K562 (cell line): ENCODE measurements around the gene CCDC136. TPM values are rescaled to one million over a fixed set of nuclear protein-coding genes. Genes with fewer than 3 reads are reported as not detected.

ENCODE experiments used
- ATF2 ChIP-seq: sonication (generic); formaldehyde crosslinking; IDR thresholded peaks from 2 replicates; pipeline ENCODE4 v1.8.1; 2022; ENCODE audit warnings: missing genetic modification reagents
- BACH1 ChIP-seq: fragments of 200-800 bp; sonication (Bioruptor generic); IDR thresholded peaks from 2 replicates; pipeline ENCODE4 v1.6.1; 2016; ENCODE audit warnings: missing genetic modification characterization, missing compliant biosample characterization
- CXXC5 ChIP-seq: fragments of 250-450 bp; sonication (Bioruptor Pico); IDR thresholded peaks from 2 replicates; pipeline ENCODE4 v1.8.0; 2022; ENCODE audit warnings: inconsistent platforms, mild to moderate bottlenecking, moderate library complexity
- EP400 ChIP-seq: fragments of 450-650 bp; IDR thresholded peaks from 2 replicates; pipeline ENCODE4 v1.6.1; 2017; ENCODE audit warnings: antibody characterized with exemption, mild to moderate bottlenecking, moderate library complexity
- FOS ChIP-seq: IDR thresholded peaks from 3 replicates; pipeline ENCODE4 v1.6.1; 2011; ENCODE audit not compliant: insufficient read length; ENCODE audit errors: extremely low read depth
- HDAC2 ChIP-seq: fragments of 450-650 bp; IDR thresholded peaks from 2 replicates; pipeline ENCODE4 v1.6.1; 2016; ENCODE audit warnings: mild to moderate bottlenecking
- KDM5B ChIP-seq: fragments of 200-600 bp; sonication (generic); IDR thresholded peaks from 2 replicates; pipeline ENCODE4 v1.6.1; 2012; ENCODE audit warnings: low read depth, mild to moderate bottlenecking, moderate library complexity, low read length, control low read depth, inconsistent platforms; ENCODE audit not compliant: insufficient replicate concordance
- NBN ChIP-seq: fragments of 450-650 bp; IDR thresholded peaks from 2 replicates; pipeline ENCODE4 v1.6.1; 2016; ENCODE audit warnings: low read depth, mild to moderate bottlenecking
- NFATC3 ChIP-seq: fragments of 450-650 bp; IDR thresholded peaks from 2 replicates; pipeline ENCODE4 v1.6.1; 2017; ENCODE audit warnings: mild to moderate bottlenecking
- NFXL1 ChIP-seq: fragments of 450-650 bp; formaldehyde crosslinking; IDR thresholded peaks from 2 replicates; pipeline ENCODE4 v1.4.0; 2021; ENCODE audit warnings: mild to moderate bottlenecking
- NR2C1 ChIP-seq, 2 experiments: fragments of 450-650 bp; IDR thresholded peaks; 2 replicates each; pipeline ENCODE4 v1.6.1; 2017; ENCODE audit warnings: mild to moderate bottlenecking in 2 of 2, antibody characterized with exemption in 1 of 2, inconsistent platforms in 1 of 2, missing compliant biosample characterization in 1 of 2, missing genetic modification characterization in 1 of 2
- RBBP5 ChIP-seq: fragments of 200-600 bp; sonication (generic); IDR thresholded peaks from 2 replicates; pipeline ENCODE4 v1.6.1; 2012; ENCODE audit warnings: borderline replicate concordance, mild to moderate bottlenecking, low read length, control low read depth, inconsistent platforms; ENCODE audit not compliant: insufficient read depth, poor library complexity, severe bottlenecking
- RBM39 ChIP-seq: fragments of 200-400 bp; formaldehyde crosslinking; optimal IDR thresholded peaks from 2 replicates; pipeline ENCODE3; 2018; ENCODE audit warnings: low read depth, low read length
- RFX1 ChIP-seq: fragments of 450-650 bp; IDR thresholded peaks from 2 replicates; pipeline ENCODE4 v1.6.1; 2016; ENCODE audit warnings: mild to moderate bottlenecking, moderate library complexity
- SIN3B ChIP-seq: fragments of 450-650 bp; IDR thresholded peaks from 2 replicates; pipeline ENCODE4 v1.6.1; 2017; ENCODE audit warnings: low read depth, mild to moderate bottlenecking, moderate library complexity
- SMARCA4 ChIP-seq: fragments of 450-650 bp; IDR thresholded peaks from 2 replicates; pipeline ENCODE4 v1.6.1; 2016
- SPI1 ChIP-seq: IDR thresholded peaks from 2 replicates; pipeline ENCODE4 v1.6.1; 2011; ENCODE audit warnings: low read depth, low read length, control low read depth, borderline replicate concordance
- TRIM24 ChIP-seq, 2 experiments: fragments of 450-650 bp; IDR thresholded peaks; 2 replicates each; pipeline ENCODE4 v1.6.1; 2016
- TRIM28 ChIP-seq: fragments of 450-650 bp; IDR thresholded peaks from 2 replicates; pipeline ENCODE4 v1.6.1; 2017
- ZNF263 ChIP-seq: sonication (generic); formaldehyde crosslinking; IDR thresholded peaks from 2 replicates; pipeline ENCODE4 v1.8.0; 2022; ENCODE audit warnings: mild to moderate bottlenecking, missing genetic modification reagents, borderline replicate concordance
- ZNF384 ChIP-seq: IDR thresholded peaks from 2 replicates; pipeline ENCODE4 v1.6.1; 2012; ENCODE audit warnings: low read depth, low read length, improper control_type of control experiment
- ZNF589 ChIP-seq: fragments of 200-800 bp; sonication (Bioruptor generic); IDR thresholded peaks from 2 replicates; pipeline ENCODE4 v1.6.1; 2016; ENCODE audit warnings: low read depth, missing genetic modification characterization, missing compliant biosample characterization
- polyA plus RNA-seq, 8 experiments: library from polyadenylated mRNA; depleted of rRNA in 4 of 8; stranded (reverse) in 5 of 8; unstranded in 3 of 8; fragments of >200 nt; fragmentation: Nextera tagmentation in 2 of 8; fragmentation: Illumina TruSeq in 1 of 8; extraction: Ambion mirVana in 2 of 8; extraction: Trizol in 1 of 8; gene quantifications; 2 replicates each; pipeline versions ENCODE4 v1.2.1 to v1.2.3, GENCODE V29; 2011 to 2014; ENCODE audit warnings: inconsistent platforms in 1 of 8, missing spikeins in 1 of 8
- total RNA-seq, 7 experiments: library from RNA; depleted of rRNA in 6 of 7; stranded (reverse); fragments of >200 nt in 6 of 7; fragmentation: Illumina TruSeq in 2 of 7; extraction: Trizol in 2 of 7; gene quantifications; 2 replicates each; pipeline versions ENCODE4 v1.2.1 to v1.2.3, GENCODE V29; 2011 to 2021; ENCODE audit warnings: low replicate concordance in 1 of 7
- TF ChIP-seq, protein P1 (sequence below): IDR thresholded peaks from 2 replicates; pipeline ENCODE4 v1.6.1; 2011; ENCODE audit not compliant: insufficient read length; ENCODE audit errors: extremely low read depth
- TF ChIP-seq, protein P2 (sequence below), 2 experiments: fragments of 450-650 bp in 1 of 2; sonication (generic) in 1 of 2; formaldehyde crosslinking in 1 of 2; IDR thresholded peaks in 1 of 2; conservative IDR thresholded peaks in 1 of 2; 2 replicates each; pipeline versions ENCODE4 v1.6.1 to v1.8.1; 2016 to 2023; ENCODE audit warnings: mild to moderate bottlenecking in 2 of 2, moderate library complexity in 2 of 2, inconsistent platforms in 1 of 2, missing genetic modification reagents in 1 of 2
- TF ChIP-seq, protein P3 (sequence below): fragments of 250-450 bp; sonication (Bioruptor Pico); IDR thresholded peaks from 2 replicates; pipeline ENCODE4 v1.5.0; 2020; ENCODE audit warnings: mild to moderate bottlenecking

CCDC136 gene
- total and polyA plus RNA-seq, 9 of the 15 experiments (the other 6 are each of a cell fraction or from before 2014, with no cell fraction given) = 2.4 to 40.8 (median 26.5) TPM

- TF ChIP-seq NBN (peak; percentile 89), HDAC2 (0 out of 2 replicates have a peak, but pooled peaks have one; percentile 56), SIN3B (no peak), SPI1 (no peak), NFATC3 (no peak), CXXC5 (CRISPR knock-in tag) (peak; percentile 76; the same call in 1 of the 2 replicates), ZNF589 (CRISPR knock-in tag) (peak; percentile 93), NR2C1 (IDR thresholded peaks at IDR 0.05) (0 out of 2 replicates have a peak, but pooled peaks have one; percentile 31), NR2C1 (tag; IDR thresholded peaks at IDR 0.05) (peak; percentile 59), EP400 (peak; percentile 75), ZNF263 (CRISPR knock-in tag) (no peak), TRIM24 (IDR thresholded peaks at IDR 0.05) (peak; percentile 93 to 96), SMARCA4 (peak; percentile 91), NFXL1 (CRISPR knock-in tag) (0 out of 2 replicates have a peak, but pooled peaks have one; percentile 58), TRIM28 (peak; percentile 34; the same call in 1 of the 2 replicates), ZNF384 (no peak), FOS (peak; percentile 50), RBM39 (peak; percentile 23), KDM5B (peak; percentile 52), RBBP5 (peak; percentile 35), RFX1 (no peak), BACH1 (tag) (peak; percentile 52; the same call in 1 of the 2 replicates), ATF2 (CRISPR knock-in tag) (no peak)
- TF ChIP-seq, protein P1, sequence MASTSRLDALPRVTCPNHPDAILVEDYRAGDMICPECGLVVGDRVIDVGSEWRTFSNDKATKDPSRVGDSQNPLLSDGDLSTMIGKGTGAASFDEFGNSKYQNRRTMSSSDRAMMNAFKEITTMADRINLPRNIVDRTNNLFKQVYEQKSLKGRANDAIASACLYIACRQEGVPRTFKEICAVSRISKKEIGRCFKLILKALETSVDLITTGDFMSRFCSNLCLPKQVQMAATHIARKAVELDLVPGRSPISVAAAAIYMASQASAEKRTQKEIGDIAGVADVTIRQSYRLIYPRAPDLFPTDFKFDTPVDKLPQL = no peak
- TF ChIP-seq, protein P2, sequence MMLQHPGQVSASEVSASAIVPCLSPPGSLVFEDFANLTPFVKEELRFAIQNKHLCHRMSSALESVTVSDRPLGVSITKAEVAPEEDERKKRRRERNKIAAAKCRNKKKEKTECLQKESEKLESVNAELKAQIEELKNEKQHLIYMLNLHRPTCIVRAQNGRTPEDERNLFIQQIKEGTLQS (IDR thresholded peaks at IDR 0.05) = peak; percentile 98
- TF ChIP-seq, protein P2 (CRISPR knock-in tag; conservative IDR thresholded peaks at IDR 0.05) = peak; percentile 58
- TF ChIP-seq, protein P3, sequence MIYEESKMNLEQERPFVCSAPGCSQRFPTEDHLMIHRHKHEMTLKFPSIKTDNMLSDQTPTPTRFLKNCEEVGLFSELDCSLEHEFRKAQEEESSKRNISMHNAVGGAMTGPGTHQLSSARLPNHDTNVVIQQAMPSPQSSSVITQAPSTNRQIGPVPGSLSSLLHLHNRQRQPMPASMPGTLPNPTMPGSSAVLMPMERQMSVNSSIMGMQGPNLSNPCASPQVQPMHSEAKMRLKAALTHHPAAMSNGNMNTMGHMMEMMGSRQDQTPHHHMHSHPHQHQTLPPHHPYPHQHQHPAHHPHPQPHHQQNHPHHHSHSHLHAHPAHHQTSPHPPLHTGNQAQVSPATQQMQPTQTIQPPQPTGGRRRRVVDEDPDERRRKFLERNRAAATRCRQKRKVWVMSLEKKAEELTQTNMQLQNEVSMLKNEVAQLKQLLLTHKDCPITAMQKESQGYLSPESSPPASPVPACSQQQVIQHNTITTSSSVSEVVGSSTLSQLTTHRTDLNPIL = no peak
Measured at GRCh38 chr7:128827248-128827958, 35.6 kb downstream of the CCDC136 start (continued).
